ENCODE results near the gene APOL6.
A peak's percentile ranks its signal among the peaks of the same experiment; 100 is the strongest.

APOL6 gene, protein sequence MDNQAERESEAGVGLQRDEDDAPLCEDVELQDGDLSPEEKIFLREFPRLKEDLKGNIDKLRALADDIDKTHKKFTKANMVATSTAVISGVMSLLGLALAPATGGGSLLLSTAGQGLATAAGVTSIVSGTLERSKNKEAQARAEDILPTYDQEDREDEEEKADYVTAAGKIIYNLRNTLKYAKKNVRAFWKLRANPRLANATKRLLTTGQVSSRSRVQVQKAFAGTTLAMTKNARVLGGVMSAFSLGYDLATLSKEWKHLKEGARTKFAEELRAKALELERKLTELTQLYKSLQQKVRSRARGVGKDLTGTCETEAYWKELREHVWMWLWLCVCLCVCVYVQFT

DNA sequence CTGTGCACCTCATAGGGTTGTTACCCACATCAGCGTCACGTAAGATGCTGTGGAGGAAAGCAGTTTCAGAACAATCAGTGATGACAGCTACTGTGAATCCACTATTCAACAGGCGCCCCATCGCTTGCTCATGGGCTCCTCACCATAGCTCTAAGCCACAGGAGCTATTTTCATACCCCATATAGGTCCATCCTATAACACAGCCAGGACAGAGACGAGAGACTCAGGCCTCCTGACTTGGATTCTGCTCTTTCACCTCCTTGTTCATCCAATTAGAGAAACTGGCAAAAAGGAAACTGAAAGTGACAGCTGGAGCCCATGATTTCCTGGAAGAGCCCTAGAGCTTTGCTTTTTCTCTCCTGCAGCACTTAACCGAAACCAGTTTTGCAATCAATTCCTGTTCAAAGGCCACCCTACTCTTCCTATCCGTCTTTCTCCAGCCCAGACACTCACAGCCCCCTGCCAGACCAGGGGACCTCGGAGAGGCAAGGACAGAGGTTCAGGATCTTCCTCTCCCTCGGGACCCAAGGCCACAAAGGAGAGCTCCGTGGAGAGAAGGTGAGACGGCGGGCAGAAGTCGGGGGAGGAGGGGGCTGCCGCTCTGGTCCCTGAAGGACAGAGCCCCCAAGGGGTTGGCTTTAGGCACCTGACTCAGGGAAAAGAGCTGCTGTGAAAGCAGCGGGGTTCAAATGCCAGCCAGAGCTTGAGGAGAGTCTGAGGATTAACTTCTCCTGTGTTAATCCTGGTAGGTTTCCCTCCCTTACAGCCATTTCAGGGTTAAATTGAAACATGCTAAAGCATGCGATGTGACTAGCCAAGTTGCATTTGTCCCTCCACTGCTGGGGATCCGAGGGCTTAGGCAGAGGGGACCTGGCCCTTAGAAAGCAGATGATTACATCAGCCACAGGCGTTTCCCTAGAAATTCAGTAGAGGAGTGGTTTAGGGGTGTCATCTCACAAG is at the start of gene APOL6:
Gene APOL6 (plus strand): TSS at position 381 of the 960 bp plus-strand sequence. CDS start 7,980 bp downstream, outside the sequence.
- H3K4me1 Mint-ChIP-seq (ENCODE audit: low read depth): peaks cover 53% of the 10 kb centered on the region
- peak within 1 kb of the TSS; percentile 98 for H3K4me3 Mint-ChIP-seq

DNA sequence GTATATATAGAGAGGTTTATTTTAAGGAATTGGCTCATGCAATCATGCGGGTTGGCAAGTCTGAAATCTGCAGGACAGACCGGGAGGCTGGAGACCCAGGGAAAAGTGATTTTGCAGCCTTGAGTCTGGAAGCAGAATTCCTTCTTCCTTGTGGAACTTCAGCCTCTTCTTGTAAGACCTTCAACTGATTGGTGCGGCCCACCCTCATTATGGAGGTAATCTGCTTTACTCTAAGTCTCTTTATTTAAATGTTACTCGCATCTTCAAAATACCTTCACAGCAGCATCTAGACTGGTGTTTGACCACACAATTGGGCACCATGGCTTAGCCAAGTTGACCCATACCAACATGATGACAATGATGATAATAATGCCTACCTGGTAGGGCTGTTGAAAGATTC is 48.9 kb upstream of the APOL6 start:
- no peak overlapping the region for H3K27ac Mint-ChIP-seq
- no peaks in the 10 kb centered on the region for H3K9me3 Mint-ChIP-seq
- H3K36me3 Mint-ChIP-seq (ENCODE audit: low read depth): no peaks in the 10 kb centered on the region
- no peak overlapping the region for H3K4me3 Mint-ChIP-seq
- H3K27me3 Mint-ChIP-seq: no peaks in the 10 kb centered on the region
- peaks cover 3% of the 10 kb centered on the region for H3K4me1 Mint-ChIP-seq (ENCODE audit: low read depth)

More for the DNA sequence above, at the start of gene APOL6:
- Mint-ChIP-seq H3K9me3 (no peaks in the 10 kb centered on the region), H3K27me3 (no peaks in the 10 kb centered on the region), H3K36me3 (ENCODE audit: low read depth) (peaks cover 32% of the 10 kb centered on the region), H3K27ac (peak within 1 kb of the TSS; percentile 100)

DNA sequence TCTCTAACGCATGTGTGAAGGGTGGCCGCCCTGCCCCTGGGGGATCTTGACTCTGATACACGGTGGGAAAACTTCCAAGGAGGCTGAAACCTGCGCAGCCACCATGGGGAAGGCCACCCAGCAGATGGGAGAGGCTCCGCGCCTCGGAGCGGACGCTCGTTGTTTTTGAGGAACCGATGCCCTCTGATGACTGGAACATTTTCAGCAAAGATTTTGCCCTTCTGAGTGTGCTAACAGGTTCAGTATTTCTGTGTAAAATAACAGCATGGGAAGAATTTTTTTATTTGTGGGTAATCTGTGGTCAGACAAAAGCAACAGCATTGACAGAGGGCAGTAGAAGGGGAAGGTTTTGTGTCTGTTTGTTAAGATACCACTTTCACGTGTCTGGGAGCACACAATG is 47.8 kb upstream of the APOL6 start:
- Mint-ChIP-seq H3K4me3 (no peak overlapping the region), H3K27me3 (no peaks in the 10 kb centered on the region), H3K27ac (no peak overlapping the region), H3K4me1 (ENCODE audit: low read depth) (peaks cover 14% of the 10 kb centered on the region), H3K36me3 (ENCODE audit: low read depth) (no peaks in the 10 kb centered on the region), H3K9me3 (no peaks in the 10 kb centered on the region)

DNA sequence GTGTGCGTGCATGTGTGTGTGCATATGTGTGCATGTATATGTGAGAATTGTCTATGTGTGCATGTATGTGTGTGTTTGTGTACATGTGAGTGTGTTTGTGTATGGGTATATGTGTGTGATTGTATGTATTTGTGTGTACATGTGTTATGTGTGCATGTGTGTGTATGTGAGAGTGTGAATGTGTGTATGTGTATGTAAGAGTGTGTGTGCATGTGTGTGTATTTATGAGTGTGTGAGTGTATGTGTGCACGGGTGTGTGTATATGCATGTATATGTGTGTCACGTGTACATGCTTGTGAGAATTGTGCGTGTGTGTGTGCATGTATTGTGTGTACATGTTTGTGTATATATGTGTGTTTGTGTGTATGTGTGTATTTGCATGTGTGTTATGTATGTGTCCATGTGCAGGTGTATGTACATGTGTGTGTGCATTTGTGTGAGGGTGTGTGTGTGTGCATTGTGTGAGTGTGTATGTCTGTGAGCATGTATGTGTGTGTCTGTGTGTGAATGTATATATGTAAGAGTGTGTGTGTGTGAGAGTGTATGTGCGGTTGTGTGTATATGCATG is 47.1 kb upstream of the APOL6 start:
- H3K36me3 Mint-ChIP-seq (ENCODE audit: low read depth): no peaks in the 10 kb centered on the region
- H3K4me1 Mint-ChIP-seq (ENCODE audit: low read depth): peaks cover 16% of the 10 kb centered on the region
- H3K27ac Mint-ChIP-seq: no peak overlapping the region
- H3K27me3 Mint-ChIP-seq: peaks cover 2% of the 10 kb centered on the region
- no peak overlapping the region for H3K4me3 Mint-ChIP-seq
- H3K9me3 Mint-ChIP-seq: no peaks in the 10 kb centered on the region

DNA sequence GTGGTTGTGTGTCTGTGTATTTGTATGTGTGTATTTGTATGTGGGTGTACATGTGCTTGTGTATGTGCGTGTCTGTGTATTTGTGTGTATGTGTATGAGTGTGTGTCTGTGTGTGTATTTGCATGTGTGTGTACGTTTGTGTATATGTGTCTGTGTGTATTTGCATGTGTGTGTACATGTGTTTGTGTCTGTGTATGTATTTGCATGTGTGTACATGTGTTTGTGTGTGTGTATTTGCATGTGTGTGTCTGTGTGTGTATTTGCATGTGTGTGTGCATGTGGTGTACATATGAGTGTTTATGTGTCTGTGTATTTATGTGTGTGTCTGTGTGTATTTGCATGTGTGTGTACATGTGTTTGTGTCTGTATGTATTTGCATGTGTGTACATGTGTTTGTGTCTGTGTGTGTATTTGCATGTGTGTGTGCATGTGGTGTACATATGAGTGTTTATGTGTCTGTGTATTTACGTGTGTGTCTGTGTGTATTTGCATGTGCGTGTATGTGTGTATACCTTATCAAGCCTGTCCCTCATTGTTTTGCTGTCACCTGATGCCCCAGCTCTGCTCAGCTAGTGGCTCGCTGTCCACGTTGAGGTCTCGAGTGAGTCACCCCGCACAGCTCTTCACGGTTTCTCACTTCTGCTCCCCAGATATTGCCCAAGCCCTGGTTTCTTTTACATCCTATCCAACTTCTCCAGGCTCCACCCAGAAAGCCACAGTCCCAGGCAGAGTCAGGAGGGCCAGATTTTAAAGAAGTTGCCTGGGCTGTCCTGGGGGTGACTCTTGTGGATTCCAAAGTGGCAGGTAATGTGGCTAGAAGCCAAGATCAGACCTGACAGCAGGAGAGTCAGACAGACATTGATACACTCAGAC is 46.3 kb upstream of the APOL6 start:
- no peaks in the 10 kb centered on the region for H3K9me3 Mint-ChIP-seq
- peaks cover 9% of the 10 kb centered on the region for H3K27me3 Mint-ChIP-seq
- H3K36me3 Mint-ChIP-seq (ENCODE audit: low read depth): no peaks in the 10 kb centered on the region
- H3K4me3 Mint-ChIP-seq: no peak overlapping the region
- no peak overlapping the region for H3K27ac Mint-ChIP-seq
- peaks cover 16% of the 10 kb centered on the region for H3K4me1 Mint-ChIP-seq (ENCODE audit: low read depth)

DNA sequence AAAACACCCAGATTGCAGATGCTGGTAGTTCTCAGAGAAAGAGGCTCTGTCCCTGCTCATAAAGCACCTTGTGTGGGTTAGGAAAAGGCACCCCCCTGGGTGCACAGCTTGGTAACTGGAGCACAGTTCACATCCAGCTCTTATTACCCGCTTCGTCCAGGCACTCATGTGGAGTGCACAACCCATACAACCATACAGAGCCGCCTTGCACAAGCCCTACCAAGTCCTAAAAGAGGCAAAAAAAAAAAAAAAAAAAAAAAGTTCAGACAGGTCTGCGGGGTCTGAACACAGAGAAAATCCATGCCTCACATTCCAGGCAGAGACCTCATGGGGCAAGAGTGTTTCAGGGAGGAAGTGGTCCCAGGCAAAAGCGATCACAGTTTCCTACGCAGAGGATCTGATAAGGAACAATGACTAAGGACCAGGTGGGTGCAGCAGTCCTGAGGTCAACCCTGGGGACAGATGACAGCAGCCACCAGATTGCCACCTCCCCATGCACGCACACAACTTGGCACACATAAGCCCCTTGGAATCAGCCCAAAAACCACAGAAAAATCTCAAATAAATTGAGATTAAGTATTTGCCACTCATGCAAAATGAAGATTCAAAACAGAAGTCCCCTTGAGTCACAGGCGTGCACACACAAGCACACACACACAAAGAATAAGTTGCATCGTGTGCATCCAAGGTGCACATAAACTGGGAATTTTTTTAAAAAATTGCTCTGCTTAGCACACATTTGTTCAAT is 43.5 kb upstream of the APOL6 start:
- no peaks in the 10 kb centered on the region for H3K36me3 Mint-ChIP-seq (ENCODE audit: low read depth)
- H3K4me3 Mint-ChIP-seq: no peak overlapping the region
- peaks cover 27% of the 10 kb centered on the region for H3K27me3 Mint-ChIP-seq
- H3K9me3 Mint-ChIP-seq: no peaks in the 10 kb centered on the region
- H3K4me1 Mint-ChIP-seq (ENCODE audit: low read depth): peaks cover 16% of the 10 kb centered on the region
- H3K27ac Mint-ChIP-seq: no peak overlapping the region

DNA sequence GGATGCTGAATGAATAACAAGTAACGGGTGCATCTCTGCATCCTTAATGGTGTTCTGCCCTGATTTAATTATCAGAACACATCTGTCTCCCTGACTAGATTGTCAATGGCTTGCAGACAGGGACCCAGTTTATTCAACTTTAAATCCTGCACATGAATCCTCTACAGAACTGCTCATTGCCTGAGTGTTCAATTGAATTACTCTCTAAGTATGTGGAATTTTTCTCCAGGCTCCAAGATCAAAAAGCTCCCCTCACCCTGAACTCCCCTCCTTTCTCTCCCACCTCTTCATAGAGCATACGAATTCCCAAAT is 42.9 kb upstream of the APOL6 start:
- no peak overlapping the region for H3K4me3 Mint-ChIP-seq
- H3K9me3 Mint-ChIP-seq: no peaks in the 10 kb centered on the region
- H3K4me1 Mint-ChIP-seq (ENCODE audit: low read depth): peaks cover 16% of the 10 kb centered on the region
- H3K36me3 Mint-ChIP-seq (ENCODE audit: low read depth): no peaks in the 10 kb centered on the region
- H3K27me3 Mint-ChIP-seq: peaks cover 30% of the 10 kb centered on the region
- no peak overlapping the region for H3K27ac Mint-ChIP-seq

DNA sequence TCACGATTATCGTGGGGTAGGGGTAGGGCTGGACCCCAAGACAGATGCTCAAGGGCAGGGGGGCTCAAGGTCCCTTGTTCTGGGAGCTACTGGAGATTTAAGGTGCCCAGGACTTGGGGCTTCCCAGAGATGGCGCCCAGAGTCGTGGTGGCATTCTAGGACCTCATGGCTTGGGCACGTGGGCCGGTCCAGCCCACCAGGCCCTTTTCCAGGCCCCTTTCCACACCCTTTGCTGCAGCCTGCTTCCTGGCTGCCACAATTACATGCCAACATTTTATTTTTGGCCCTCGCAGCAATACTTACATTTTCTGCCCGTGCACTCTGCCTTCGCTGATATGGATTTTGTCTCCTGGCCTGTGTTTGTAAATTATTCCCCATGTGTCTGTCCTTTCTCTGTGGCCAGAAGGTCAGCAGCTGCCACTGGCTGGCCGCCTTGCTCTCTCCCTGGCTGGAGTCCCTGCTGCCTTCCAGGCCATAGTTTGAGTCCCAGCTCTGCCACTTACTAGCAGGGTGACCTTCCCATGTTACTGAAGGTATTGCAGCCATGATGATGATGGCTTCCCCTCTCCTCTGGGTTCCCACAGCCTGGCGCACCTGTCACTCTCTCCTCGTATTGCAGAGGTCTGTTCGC is 42.3 kb upstream of the APOL6 start:
- Mint-ChIP-seq H3K4me1 (ENCODE audit: low read depth) (peaks cover 16% of the 10 kb centered on the region), H3K27ac (no peak overlapping the region), H3K4me3 (no peak overlapping the region), H3K9me3 (no peaks in the 10 kb centered on the region), H3K36me3 (ENCODE audit: low read depth) (no peaks in the 10 kb centered on the region), H3K27me3 (peaks cover 35% of the 10 kb centered on the region)

DNA sequence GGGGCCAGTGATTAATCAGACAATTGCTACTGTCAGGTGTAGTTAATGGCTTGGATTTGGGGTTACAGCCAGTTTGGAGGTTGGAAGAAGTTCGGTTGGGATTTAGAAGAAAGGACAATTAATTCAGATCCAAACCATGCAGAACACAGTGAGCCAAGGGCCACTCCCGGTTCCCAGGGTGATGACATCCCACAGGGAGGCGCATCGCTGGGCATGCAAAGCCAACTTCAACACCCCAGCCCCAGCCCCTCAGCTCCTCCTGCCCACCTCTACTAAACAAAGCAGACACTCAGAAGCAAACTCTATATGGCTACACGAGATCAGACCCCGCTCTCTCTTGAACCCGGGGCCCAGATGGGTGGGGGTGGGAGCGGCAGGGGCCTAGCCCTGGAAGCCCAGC is 41.3 kb upstream of the APOL6 start:
- Mint-ChIP-seq H3K36me3 (ENCODE audit: low read depth) (no peaks in the 10 kb centered on the region), H3K27ac (no peak overlapping the region), H3K4me1 (ENCODE audit: low read depth) (peaks cover 22% of the 10 kb centered on the region), H3K27me3 (peaks cover 35% of the 10 kb centered on the region), H3K4me3 (no peak overlapping the region), H3K9me3 (no peaks in the 10 kb centered on the region)

DNA sequence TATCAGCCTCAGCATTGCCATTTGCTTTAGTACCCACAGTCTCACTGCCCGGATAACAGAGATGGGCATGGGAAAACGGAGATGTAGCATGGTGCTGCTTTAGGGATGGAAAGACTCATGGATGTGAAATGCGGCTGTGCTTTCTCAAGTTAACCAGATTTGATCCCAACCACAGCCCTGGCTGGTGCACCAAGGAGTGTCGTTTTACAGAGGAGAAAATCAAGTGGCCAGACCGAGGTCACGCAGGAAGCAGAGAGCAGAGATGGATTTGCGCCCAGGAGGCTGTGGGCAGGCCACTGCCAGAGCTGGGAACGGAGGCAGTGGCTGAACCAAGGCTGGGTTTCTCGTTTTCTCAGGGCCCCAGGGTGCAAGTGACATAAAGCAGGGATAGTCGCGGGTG is 40.2 kb upstream of the APOL6 start:
- no peaks in the 10 kb centered on the region for H3K36me3 Mint-ChIP-seq (ENCODE audit: low read depth)
- peaks cover 35% of the 10 kb centered on the region for H3K27me3 Mint-ChIP-seq
- H3K4me1 Mint-ChIP-seq (ENCODE audit: low read depth): peaks cover 28% of the 10 kb centered on the region
- H3K9me3 Mint-ChIP-seq: no peaks in the 10 kb centered on the region
- H3K4me3 Mint-ChIP-seq: no peak overlapping the region
- H3K27ac Mint-ChIP-seq: no peak overlapping the region

DNA sequence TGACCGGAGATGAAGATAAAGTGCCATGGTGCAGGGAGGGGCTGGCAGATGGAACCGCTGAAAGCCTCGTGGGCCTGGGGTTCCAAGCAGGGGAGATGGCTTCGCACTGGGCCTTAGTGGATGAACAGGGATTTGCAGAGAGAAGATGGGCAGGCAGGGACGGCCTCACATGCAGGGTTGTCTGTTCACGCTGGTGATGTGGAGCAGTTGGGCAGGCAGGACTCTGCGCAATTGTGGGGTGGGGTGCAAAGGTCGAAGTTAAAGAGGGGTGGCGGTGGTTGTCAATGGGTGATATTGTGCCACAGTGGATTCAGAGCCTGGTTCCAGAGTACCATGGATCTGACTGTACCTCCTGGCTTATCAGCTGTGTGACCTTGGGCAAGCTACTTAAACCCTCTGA is 39.0 kb upstream of the APOL6 start:
- no peak overlapping the region for H3K27ac Mint-ChIP-seq
- H3K9me3 Mint-ChIP-seq: no peaks in the 10 kb centered on the region
- H3K4me1 Mint-ChIP-seq (ENCODE audit: low read depth): peaks cover 26% of the 10 kb centered on the region
- no peak overlapping the region for H3K4me3 Mint-ChIP-seq
- H3K36me3 Mint-ChIP-seq (ENCODE audit: low read depth): no peaks in the 10 kb centered on the region
- peaks cover 35% of the 10 kb centered on the region for H3K27me3 Mint-ChIP-seq

DNA sequence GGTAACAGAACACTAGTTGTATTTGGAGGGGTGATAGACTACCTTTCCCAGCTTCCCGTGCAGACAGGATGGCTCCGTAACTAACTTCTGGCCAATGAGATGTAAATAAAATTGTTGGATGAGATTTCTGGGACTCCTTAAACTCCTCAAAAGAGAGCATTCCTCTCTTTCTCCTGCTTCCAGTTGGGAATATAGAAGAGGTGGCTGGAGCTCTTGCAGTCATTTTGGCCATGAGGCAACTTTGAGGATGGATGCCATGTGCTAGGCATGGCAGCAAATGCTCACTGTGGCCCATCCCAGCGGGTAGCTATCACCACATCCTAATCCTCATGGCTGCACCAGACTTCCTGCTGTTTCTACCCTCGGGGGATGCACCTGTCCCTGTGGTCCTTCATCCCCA is 38.5 kb upstream of the APOL6 start:
- H3K9me3 Mint-ChIP-seq: no peaks in the 10 kb centered on the region
- H3K4me3 Mint-ChIP-seq: no peak overlapping the region
- H3K36me3 Mint-ChIP-seq (ENCODE audit: low read depth): no peaks in the 10 kb centered on the region
- peaks cover 21% of the 10 kb centered on the region for H3K4me1 Mint-ChIP-seq (ENCODE audit: low read depth)
- no peak overlapping the region for H3K27ac Mint-ChIP-seq
- H3K27me3 Mint-ChIP-seq: peaks cover 39% of the 10 kb centered on the region

DNA sequence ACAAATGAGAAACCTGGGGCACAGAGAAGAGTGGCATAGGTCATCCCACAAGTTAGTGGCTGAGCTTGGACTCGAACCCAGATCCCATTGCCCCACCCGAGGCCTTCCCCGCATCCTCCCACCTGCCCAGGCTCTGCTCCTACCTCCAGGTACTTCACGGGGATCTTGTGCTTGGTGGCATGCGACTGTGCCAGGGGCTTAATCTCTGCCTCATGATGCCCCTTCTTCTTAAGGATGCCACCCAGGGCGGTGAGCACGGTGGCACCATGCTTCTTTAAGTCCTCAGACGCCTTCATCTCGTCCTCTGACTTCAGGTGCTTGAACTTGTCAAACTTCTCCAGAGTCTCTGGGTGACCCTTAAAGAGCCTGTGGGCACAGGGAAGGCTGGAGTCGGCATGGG is 37.5 kb upstream of the APOL6 start:
- Mint-ChIP-seq H3K27ac (no peak overlapping the region), H3K9me3 (no peaks in the 10 kb centered on the region), H3K36me3 (ENCODE audit: low read depth) (no peaks in the 10 kb centered on the region), H3K4me1 (ENCODE audit: low read depth) (peaks cover 16% of the 10 kb centered on the region), H3K27me3 (peaks cover 39% of the 10 kb centered on the region), H3K4me3 (no peak overlapping the region)
